Stimulated activated CD4-positive, alpha-beta T cell treated with anti-CD3 and anti-CD28 coated beads, TNF-alpha, amount 100 ng/mL, for 48 hours (primary cell): ENCODE measurements around the gene NSD1.

Source experiments
- DNase-seq, 3 donors: peaks; one replicate each; pipeline ENCODE4 v3.0.0-alpha.2; 2020; ENCODE audit warnings: low read depth in 3 of 3

NSD1 gene

GRCh38 chr5:177098120-177098469 lies 35.5 kb upstream of the NSD1 start:
- no peak for DNase-seq

DNA sequence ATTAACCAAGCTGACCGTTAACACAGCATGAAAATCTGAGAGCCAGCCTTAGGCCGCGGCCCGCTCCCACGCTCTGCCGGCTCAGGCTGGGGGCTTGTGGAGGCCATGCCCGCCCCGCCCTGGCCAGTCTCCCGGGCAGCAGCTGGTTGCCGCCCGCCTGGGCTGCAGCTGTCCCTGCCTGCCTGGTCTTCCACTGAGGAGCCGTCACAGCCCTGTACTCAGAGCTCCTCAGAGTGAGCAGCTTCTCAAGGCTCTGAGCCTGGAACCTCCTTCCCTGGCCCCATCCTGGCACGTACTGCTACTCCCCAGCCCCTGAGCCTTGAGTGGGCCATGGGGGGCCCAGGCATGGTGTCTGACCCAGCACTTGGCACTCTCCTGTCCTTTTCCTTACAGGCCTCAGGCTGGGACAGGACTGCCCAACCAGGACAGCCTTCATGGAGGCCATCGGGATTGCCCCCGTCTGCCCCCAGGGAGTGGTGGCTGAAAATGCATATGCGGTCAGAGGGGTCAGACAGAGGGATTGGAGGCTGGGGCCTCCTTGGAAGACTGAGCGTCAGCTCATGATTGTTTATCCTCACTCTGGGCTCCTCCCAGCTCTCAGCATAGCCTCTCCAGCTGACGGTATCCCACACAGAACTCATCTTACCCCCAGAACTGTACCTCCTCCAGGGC lies 35.0 kb upstream of the NSD1 start:
- DNase-seq = no peak

DNA sequence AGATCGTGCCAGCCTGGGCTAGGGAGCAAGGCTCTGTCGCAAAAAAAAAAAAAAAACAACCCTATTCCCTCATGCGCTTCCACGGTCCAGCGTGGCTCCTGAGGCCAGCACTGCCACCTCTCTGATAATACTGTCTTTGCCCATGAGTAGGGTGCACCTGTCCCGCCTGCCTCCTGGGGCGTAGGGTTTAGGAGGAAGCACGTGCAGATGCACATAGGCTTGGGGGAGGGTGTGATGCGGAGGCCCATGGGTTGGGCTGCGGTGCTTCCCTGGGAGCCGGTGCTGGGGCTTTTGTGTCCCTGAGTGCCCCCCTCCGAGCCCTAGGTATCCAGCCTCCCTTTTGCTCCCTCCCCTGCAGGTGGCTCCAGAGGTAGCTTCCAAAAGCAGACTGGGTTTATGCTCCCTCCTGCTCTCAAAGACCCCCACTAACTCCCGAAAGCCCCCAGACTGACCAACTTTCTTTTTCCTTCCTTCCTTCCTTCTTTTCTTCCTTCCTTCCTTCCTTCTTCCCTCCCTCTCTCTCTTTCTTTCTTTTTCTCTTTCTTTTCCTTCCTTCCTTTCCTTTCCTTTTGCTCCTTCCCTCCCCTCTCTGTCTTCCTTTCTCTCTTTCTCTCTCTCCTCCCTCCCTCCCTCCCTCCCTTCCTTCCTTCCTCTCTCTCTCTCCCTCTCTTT lies 34.0 kb upstream of the NSD1 start:
- no peak for DNase-seq

GRCh38 chr5:177100714-177101121 lies 32.9 kb upstream of the NSD1 start:
- DNase-seq = no peak

DNA sequence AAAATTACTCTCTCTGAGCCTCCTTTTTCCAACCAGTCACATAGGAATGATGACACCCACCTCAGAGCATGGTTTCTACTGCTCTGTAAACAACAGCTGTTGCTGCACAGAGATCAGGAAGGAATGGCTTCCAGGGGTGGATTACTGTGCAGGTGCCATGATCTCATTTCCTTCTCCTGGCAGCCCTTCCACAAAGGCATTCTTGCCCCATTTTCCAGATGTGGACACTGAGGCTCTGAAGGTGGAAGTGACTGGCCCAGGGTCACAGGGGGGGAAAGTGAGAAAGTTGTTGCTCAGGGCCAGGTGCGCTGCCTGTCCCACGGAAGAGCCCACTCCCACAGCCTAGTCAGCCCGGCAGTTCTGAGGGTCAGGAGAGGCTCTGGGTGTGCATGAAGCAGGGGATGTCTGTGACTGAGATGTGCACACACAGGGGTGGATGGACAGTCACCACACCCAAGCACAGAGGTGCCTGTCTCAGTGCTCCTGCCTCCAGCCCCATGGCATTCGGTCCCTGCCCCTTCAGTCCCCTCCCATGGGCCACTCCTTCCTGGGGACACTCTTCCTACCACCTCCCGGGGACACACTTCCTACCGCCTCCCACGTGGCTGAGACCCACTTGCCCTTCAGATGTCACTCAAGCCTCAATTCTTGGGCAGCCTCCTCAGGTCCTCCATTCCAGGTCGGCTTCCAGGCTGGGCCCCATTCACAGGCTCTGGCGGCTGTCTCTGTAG lies 29.9 kb upstream of the NSD1 start:
- DNase-seq = no peak

GRCh38 chr5:177105691-177106476 lies 27.7 kb upstream of the NSD1 start:
- DNase-seq = no peak

GRCh38 chr5:177107159-177107558 lies 26.4 kb upstream of the NSD1 start:
- no peak for DNase-seq

- DNase-seq = no peak
Measured at GRCh38 chr5:177109810-177110209, 23.8 kb upstream of the NSD1 start.

GRCh38 chr5:177111720-177112394 lies 21.7 kb upstream of the NSD1 start:
- peak; percentile 35 to 43 (median 39) for DNase-seq

GRCh38 chr5:177112589-177113220 lies 20.9 kb upstream of the NSD1 start:
- DNase-seq = no peak

DNA sequence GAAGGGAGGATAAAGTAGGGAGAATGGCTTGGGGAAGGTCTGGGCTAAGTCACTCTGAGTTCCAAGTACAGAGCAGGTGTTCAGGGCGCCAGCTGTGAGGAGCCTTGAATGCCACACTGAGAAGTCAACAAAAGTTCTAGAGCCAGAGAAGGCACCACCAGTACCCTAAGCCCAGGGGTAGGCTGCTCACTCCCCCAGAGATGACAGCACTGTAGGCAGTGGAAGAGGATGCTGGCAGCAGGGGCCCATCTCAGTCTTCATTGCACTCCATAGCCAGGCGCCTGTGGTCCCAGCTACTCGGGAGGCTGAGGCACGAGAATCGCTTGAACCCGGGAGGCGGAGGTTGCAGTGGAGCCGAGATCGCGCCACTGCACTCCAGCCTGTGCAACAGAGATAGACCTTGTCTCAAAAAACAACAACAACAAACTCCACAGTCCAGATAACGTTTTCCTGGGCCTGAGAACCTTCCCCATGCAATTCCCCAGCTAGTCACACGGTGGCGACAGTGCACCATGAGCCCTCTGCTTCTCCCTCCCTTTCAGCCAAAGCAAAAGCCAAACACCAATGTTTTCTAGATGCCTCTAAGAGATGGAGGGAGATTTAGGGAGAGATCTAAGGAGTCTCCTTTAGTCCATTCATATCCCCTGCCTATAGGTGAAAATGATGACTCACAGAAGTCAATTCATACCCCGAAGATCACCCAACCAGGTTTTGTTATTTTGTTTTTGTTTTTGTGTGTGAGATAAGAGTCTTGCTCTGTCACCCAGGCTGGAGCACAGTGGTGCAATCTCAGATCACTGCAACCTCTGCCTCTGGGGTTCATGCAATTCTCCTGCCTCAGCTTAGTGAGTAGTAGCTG lies 19.8 kb upstream of the NSD1 start:
- peak; percentile 63 to 66 (median 64) for DNase-seq

- DNase-seq = peak; percentile 77 to 82 (median 77)
Measured at GRCh38 chr5:177116631-177117373, 16.8 kb upstream of the NSD1 start.

- DNase-seq = no peak
Measured at GRCh38 chr5:177117441-177118045, 16.0 kb upstream of the NSD1 start.

DNA sequence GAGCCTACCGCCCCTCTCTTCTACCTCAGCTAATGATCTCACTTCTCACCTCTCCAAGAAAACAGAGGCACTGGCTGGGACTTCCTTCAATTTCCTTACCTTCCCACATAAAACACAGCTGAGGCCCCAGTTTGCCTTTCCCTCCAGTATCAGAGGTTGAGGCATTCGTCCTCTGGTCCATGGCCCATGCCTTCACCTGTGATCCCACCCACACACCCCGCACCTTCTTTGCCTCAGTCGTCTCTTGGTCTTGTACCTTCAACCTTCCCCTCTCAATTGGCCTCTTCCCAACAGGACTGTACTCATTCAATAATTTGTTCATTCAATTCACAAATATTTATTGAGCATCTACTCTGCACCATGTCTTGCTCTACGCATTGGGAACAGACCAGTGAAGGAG lies 11.0 kb upstream of the NSD1 start:
- DNase-seq = no peak

GRCh38 chr5:177123789-177124485 lies 9.6 kb upstream of the NSD1 start:
- no peak for DNase-seq

GRCh38 chr5:177124486-177124991 lies 9.0 kb upstream of the NSD1 start:
- no peak for DNase-seq

DNA sequence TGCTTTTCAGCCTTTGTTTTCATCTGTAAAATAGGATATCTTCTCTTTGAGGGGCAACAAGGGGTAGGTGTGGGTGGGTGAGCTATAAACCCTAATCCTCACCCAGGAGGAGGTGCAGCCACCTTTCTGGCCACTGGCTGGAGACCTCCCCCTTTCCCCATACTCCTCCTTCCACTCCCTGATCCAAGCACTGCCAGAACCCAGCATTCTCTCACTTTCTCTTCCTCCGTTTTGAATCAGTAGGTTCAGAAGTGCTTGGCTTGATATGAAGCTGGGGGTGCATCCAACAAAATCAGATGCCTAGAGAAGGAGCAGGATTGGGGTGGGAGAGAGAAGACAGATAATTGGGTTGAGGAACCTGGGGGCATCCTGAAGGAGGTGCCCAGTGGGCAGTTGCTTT lies 6.8 kb upstream of the NSD1 start:
- DNase-seq = no peak

- no peak for DNase-seq
Measured at GRCh38 chr5:177128551-177128981, 5.0 kb upstream of the NSD1 start.
